ENCODE measurements around the gene NSRP1. TPM values are rescaled to one million over a fixed set of nuclear protein-coding genes. Genes with fewer than 3 reads are reported as not detected.
"Not testable (repeated sequence)": the region's sequence is repeated elsewhere in the genome, so short reads cannot be mapped to it uniquely, and the experiment has no call there.

The NSRP1 gene
- total RNA-seq, 2 donors from 2014 or later = 19.2 to 22.7 TPM

DNA sequence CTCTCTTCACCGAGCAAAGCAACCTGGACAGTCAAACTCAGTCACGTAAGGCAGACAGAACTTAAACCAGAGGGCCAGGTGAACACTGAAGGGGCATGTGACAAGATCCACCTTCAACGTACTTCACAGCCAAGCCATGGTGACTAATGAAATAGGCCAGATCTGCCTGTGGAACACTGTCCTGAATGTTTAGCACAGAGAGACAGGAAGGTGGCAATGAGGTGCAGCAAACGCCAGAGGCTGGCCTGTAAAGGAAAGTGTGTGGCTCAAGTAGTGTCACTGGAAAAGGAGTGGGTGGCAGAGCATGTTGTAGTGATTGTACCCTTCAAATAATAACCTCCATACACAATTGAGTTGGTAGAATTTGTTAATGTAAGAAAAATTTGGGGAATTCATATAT, 80.8 kb downstream of the NSRP1 start:
- TF ChIP-seq POLR2A (IDR thresholded peaks at IDR 0.05) = no peak
- TF ChIP-seq, protein P1, sequence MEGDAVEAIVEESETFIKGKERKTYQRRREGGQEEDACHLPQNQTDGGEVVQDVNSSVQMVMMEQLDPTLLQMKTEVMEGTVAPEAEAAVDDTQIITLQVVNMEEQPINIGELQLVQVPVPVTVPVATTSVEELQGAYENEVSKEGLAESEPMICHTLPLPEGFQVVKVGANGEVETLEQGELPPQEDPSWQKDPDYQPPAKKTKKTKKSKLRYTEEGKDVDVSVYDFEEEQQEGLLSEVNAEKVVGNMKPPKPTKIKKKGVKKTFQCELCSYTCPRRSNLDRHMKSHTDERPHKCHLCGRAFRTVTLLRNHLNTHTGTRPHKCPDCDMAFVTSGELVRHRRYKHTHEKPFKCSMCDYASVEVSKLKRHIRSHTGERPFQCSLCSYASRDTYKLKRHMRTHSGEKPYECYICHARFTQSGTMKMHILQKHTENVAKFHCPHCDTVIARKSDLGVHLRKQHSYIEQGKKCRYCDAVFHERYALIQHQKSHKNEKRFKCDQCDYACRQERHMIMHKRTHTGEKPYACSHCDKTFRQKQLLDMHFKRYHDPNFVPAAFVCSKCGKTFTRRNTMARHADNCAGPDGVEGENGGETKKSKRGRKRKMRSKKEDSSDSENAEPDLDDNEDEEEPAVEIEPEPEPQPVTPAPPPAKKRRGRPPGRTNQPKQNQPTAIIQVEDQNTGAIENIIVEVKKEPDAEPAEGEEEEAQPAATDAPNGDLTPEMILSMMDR (IDR thresholded peaks at IDR 0.05) = no peak
- H3K4me1 ChIP-seq = no peaks in the 10 kb centered on the region
- no peak overlapping the region for H3K27ac ChIP-seq
- WGBS, 2 donors = 68 to 79% methylated on average over 4 of the region's 4 CpGs
- no peaks in the 10 kb centered on the region for H3K9me3 ChIP-seq
- H3K36me3 ChIP-seq (replicated peaks in 1 of 2; ENCODE audit: insufficient read depth in 1 of 2, low read depth in 2 of 2) = no peaks in the 10 kb centered on the region
- ATAC-seq (no peak), DNase-seq (no peak)
- H3K27me3 ChIP-seq = no peaks in the 10 kb centered on the region
- H3K4me3 ChIP-seq = no peak overlapping the region
- intact Hi-C loops (cut with DNase I) = no loop called here

DNA sequence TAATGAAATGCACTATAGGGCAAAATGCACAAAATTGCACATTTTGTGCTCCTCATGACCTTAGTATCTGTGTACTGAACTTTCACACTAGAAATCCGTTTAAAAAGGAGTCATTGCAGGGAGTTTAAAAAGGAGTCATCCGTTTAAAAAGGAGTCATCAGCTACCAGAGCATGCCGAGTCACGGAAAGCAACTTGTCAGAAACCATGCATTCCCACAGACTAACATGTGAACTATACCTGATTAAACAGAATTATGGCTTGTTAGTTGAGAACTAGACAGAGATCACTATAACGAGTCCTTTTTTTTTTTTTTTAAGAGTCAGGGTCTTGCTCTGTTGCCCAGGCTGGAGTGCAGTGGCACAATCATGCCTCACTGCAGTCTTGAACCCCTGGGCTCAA, 83.0 kb downstream of the NSRP1 start:
- no peaks in the 10 kb centered on the region for H3K4me1 ChIP-seq
- 65 to 69% methylated on average over 5 of the region's 5 CpGs for WGBS, 2 donors
- H3K4me3 ChIP-seq = no peak overlapping the region
- no peak for ATAC-seq
- H3K9me3 ChIP-seq = no peaks in the 10 kb centered on the region
- TF ChIP-seq, protein P1 (IDR thresholded peaks at IDR 0.05) = no peak
- no peak for TF ChIP-seq POLR2A (IDR thresholded peaks at IDR 0.05)
- H3K36me3 ChIP-seq (replicated peaks in 1 of 2; ENCODE audit: insufficient read depth in 1 of 2, low read depth in 2 of 2) = no peaks in the 10 kb centered on the region
- intact Hi-C loops (cut with DNase I) = no loop called here
- no peak for DNase-seq
- H3K27ac ChIP-seq = no peak overlapping the region
- H3K27me3 ChIP-seq = no peaks in the 10 kb centered on the region

DNA sequence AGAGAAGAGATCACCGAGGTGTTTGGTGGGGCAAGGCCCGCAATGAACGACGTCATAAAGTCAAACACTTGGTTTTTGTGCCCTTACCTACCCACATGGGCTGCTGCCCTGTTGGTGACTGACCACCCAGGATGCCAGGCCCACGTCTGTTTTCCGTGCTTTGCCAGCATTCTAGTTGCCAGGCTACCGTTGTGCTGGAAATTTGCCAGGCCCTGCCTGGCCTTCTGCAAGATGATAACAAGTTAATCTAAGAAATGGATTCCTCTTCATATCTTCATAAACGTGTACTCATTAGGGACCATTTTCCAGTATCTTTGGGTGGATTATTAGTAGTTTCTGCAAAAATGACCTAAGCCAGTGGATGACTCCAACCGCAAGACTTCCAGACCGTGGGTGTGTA, 83.5 kb downstream of the NSRP1 start:
- no peaks in the 10 kb centered on the region for H3K36me3 ChIP-seq (replicated peaks in 1 of 2; ENCODE audit: insufficient read depth in 1 of 2, low read depth in 2 of 2)
- H3K4me1 ChIP-seq = no peaks in the 10 kb centered on the region
- H3K4me3 ChIP-seq = no peak overlapping the region
- no peak for ATAC-seq
- intact Hi-C loops (cut with DNase I) = no loop called here
- H3K27me3 ChIP-seq = no peaks in the 10 kb centered on the region
- H3K27ac ChIP-seq = no peak overlapping the region
- TF ChIP-seq, protein P1 (IDR thresholded peaks at IDR 0.05) = no peak
- no peak for TF ChIP-seq POLR2A (IDR thresholded peaks at IDR 0.05)
- WGBS, 2 donors = 60 to 61% methylated on average over 10 of the region's 10 CpGs
- DNase-seq = peak in 1 of 4 donors; percentile 14
- H3K9me3 ChIP-seq = no peaks in the 10 kb centered on the region

DNA sequence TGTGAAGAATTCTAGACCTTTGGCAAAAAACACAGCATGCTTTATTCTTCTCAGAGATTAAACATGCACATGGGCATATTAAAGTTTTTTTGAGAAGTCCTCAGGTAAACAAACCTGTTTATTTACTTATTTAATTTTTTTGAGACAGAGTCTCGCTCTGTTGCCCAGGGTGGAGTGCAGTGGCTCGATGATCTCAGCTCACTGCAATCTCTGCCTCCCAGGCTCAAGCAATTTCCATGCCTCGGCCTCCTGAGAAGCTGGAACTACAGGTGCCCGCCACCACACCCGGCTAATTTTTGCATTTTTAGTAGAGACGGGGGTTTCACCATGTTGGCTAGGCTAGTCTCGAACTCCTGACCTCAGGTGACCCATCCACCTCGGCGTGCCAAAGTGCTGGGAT, 84.0 kb downstream of the NSRP1 start:
- H3K4me3 ChIP-seq; intact Hi-C loops (cut with DNase I); H3K27ac ChIP-seq; H3K9me3 ChIP-seq; H3K36me3 ChIP-seq (replicated peaks in 1 of 2; ENCODE audit: insufficient read depth in 1 of 2, low read depth in 2 of 2); DNase-seq; H3K27me3 ChIP-seq; H3K4me1 ChIP-seq; ATAC-seq: not testable (repeated sequence)
- WGBS, 2 donors = 76 to 85% methylated on average over 8 to 9 of the region's 9 CpGs

DNA sequence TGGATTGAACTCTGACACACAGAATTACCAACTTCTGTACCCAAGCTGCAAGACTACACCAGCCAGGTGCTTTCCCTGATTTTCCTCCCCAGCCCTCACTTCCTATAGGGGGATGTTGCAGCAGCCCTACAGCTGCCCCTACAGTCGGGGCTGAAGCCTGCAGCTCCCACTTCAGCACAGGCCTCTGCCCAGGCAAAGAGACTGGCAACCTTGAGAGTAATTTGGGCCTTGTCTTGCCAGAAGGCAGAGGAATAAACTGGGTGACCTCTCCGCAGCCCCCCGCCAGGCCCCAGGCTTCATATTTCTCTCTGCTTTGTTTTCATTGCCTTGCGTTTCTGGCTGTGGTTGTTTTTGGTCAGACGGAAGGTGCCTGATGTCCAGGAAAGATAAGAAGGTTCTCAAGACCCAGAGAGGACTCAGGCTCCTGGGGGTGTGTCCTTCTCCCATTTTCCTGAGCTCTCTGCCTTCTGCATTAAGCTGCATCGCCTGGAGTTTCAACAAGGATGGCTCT, 86.9 kb downstream of the NSRP1 start:
- WGBS, 2 donors = 82 to 84% methylated on average over 5 to 6 of the region's 6 CpGs
- ATAC-seq = no peak

More for the DNA sequence above, 86.9 kb downstream of the NSRP1 start:
- Histone ChIP-seq H3K36me3 (replicated peaks in 1 of 2; ENCODE audit: insufficient read depth in 1 of 2, low read depth in 2 of 2) (no peaks in the 10 kb centered on the region), H3K4me1 (no peaks in the 10 kb centered on the region), H3K27me3 (no peaks in the 10 kb centered on the region), H3K4me3 (no peak overlapping the region), H3K27ac (no peak overlapping the region), H3K9me3 (no peaks in the 10 kb centered on the region)
- DNase-seq = no peak
- intact Hi-C loops (cut with DNase I) = no loop called here
- TF ChIP-seq, protein P1 (IDR thresholded peaks at IDR 0.05) = no peak
- TF ChIP-seq POLR2A (IDR thresholded peaks at IDR 0.05) = no peak
